SK-N-SH treated with all-trans-retinoic acid at 6 μM for 48 hours (cell line): ENCODE results near the gene CDC42EP3.

Experiments
- BACH2 ChIP-seq: fragments of 250-450 bp; sonication (Bioruptor Pico); IDR thresholded peaks from 2 replicates; pipeline ENCODE4 v1.9.0; 2021; ENCODE audit warnings: mild to moderate bottlenecking, borderline replicate concordance
- CSDC2 ChIP-seq: fragments of 250-450 bp; sonication (Bioruptor Pico); IDR thresholded peaks from 2 replicates; pipeline ENCODE4 v1.5.0; 2020; ENCODE audit warnings: mild to moderate bottlenecking, moderate library complexity
- GLIS3 ChIP-seq: fragments of 250-450 bp; sonication (Bioruptor Pico); IDR thresholded peaks from 2 replicates; pipeline ENCODE4 v1.5.0; 2020; ENCODE audit warnings: mild to moderate bottlenecking, moderate library complexity
- ZFP3 ChIP-seq: fragments of 250-450 bp; sonication (Bioruptor Pico); IDR thresholded peaks from 2 replicates; pipeline ENCODE4 v1.5.0; 2020; ENCODE audit warnings: mild to moderate bottlenecking, moderate library complexity
- ZNF8 ChIP-seq: fragments of 450-650 bp; formaldehyde crosslinking; IDR thresholded peaks from 2 replicates; pipeline ENCODE4 v1.5.0; 2020; ENCODE audit warnings: mild to moderate bottlenecking, moderate library complexity
- TF ChIP-seq, protein P1 (sequence below): fragments of 250-450 bp; sonication (Bioruptor Pico); IDR thresholded peaks from 2 replicates; pipeline ENCODE4 v1.8.0; 2021; ENCODE audit warnings: low read depth, mild to moderate bottlenecking, moderate library complexity, borderline replicate concordance
- TF ChIP-seq, protein P2 (sequence below): fragments of 250-450 bp; sonication (Bioruptor Pico); IDR thresholded peaks from 2 replicates; pipeline ENCODE4 v1.8.0; 2020; ENCODE audit warnings: mild to moderate bottlenecking, moderate library complexity, borderline replicate concordance

DNA sequence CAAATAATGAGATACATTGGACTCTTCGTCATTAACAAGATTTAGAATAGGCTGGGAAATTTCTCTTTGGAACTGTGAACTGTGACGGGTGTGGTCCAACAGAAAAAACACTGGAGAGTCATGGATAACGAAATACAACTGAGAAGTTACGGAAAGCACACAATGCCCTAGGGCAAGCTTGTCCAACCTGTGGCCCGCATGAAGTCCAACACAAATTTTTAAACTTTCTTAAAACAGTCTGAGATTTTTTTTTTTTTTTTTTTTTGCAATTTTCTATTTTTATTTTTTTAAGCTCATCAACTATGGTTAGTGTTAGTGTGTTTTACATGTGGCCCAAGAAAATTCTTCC lies 27.7 kb downstream of the CDC42EP3 start:
- TF ChIP-seq CSDC2 (CRISPR knock-in tag) (no peak), ZFP3 (CRISPR knock-in tag) (no peak), GLIS3 (CRISPR knock-in tag) (no peak), BACH2 (CRISPR knock-in tag) (no peak), ZNF8 (CRISPR knock-in tag) (no peak)
- TF ChIP-seq, protein P1, sequence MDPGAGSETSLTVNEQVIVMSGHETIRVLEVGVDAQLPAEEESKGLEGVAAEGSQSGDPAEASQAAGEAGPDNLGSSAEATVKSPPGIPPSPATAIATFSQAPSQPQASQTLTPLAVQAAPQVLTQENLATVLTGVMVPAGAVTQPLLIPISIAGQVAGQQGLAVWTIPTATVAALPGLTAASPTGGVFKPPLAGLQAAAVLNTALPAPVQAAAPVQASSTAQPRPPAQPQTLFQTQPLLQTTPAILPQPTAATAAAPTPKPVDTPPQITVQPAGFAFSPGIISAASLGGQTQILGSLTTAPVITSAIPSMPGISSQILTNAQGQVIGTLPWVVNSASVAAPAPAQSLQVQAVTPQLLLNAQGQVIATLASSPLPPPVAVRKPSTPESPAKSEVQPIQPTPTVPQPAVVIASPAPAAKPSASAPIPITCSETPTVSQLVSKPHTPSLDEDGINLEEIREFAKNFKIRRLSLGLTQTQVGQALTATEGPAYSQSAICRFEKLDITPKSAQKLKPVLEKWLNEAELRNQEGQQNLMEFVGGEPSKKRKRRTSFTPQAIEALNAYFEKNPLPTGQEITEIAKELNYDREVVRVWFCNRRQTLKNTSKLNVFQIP (CRISPR knock-in tag), result no peak
- TF ChIP-seq, protein P2, sequence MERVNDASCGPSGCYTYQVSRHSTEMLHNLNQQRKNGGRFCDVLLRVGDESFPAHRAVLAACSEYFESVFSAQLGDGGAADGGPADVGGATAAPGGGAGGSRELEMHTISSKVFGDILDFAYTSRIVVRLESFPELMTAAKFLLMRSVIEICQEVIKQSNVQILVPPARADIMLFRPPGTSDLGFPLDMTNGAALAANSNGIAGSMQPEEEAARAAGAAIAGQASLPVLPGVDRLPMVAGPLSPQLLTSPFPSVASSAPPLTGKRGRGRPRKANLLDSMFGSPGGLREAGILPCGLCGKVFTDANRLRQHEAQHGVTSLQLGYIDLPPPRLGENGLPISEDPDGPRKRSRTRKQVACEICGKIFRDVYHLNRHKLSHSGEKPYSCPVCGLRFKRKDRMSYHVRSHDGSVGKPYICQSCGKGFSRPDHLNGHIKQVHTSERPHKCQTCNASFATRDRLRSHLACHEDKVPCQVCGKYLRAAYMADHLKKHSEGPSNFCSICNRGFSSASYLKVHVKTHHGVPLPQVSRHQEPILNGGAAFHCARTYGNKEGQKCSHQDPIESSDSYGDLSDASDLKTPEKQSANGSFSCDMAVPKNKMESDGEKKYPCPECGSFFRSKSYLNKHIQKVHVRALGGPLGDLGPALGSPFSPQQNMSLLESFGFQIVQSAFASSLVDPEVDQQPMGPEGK (CRISPR knock-in tag), result no peak
